MV-4-11 (cell line): ENCODE results near the gene SSX5.
"Not testable (repeated sequence)": the region's sequence is repeated elsewhere in the genome, so short reads cannot be mapped to it uniquely, and the experiment has no call there.

Experiments
- DNase-seq: peaks from one replicate; lab custom pipeline; 2025; lab: John Stamatoyannopoulos, UW

SSX5 gene

DNA sequence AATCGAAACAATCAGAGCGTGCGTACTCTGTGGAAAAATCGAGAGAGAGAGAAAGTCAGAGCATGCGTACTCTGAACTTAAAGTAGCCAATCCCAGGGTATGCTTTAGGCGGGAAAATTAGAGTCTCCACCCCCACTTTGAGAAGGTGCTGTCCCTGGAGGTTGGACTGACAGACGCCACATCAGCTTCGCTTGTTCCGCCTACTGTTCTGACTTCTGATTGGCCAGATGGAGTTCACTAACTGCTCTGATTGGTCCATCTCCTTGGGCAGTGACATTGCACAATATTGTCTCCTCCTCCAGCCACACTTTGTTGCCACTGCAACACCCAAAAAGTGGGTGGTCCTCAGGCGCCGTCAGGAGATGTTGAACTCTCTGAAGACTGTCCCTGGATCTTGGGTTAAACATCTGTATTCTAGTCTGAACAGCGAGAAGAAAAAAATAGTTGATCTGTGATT is at the start of gene SSX5:
Gene SSX5 (minus strand): TSS at position 51 of the 457 bp plus-strand sequence. CDS start 1,437 bp downstream, outside the sequence.
- no peak for DNase-seq

DNA sequence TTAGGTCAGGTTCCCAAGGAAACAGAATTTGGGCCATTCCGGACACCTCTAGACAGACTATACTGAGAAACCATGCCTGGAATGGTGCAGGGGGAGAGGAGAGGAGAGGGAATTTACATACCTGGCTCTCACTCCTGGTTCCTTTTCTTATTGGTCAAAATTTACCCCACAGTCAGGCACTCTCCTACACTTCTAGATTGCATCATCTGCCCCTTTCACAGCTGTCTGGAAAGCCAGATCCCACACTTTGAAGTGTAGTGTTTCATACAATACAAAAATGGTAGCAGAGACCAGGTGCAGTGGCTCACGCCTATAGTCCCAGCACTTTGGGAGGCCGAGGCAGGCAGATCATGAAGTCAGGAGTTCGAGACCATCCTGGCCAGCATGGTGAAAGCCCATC is 27.6 kb upstream of the SSX5 start:
- not testable (repeated sequence) for DNase-seq

DNA sequence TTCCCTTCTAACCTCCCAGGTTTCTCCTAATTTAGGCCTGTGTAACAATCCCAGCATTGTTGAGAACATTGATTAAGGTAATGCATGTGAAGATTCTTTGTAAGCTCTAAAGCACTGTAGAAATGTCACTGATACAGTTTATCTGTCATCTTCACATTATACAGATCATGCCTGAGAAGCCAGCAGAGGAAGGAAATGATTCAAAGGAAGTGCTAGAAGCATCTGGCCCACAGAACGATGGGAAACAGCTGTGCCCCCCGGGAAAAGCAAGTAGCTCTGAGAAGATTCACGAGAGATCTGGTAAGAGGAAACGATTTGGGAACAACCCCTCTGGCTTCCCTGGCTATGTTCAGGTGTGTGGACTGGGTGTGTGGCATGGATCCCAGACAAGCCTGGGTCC is 17.7 kb upstream of the SSX5 start:
- DNase-seq = not testable (repeated sequence)

- not testable (repeated sequence) for DNase-seq
These were observed 6.6 kb downstream of the SSX5 start for GRCh38 chrX:48190024-48190423.

GRCh38 chrX:48181882-48182281 is 14.7 kb downstream of the SSX5 start:
- not testable (repeated sequence) for DNase-seq

- no peak for DNase-seq
These were observed 15.8 kb downstream of the SSX5 start for GRCh38 chrX:48180811-48181210.

- DNase-seq = no peak
These were observed 16.9 kb downstream of the SSX5 start for GRCh38 chrX:48179691-48180090.

DNA sequence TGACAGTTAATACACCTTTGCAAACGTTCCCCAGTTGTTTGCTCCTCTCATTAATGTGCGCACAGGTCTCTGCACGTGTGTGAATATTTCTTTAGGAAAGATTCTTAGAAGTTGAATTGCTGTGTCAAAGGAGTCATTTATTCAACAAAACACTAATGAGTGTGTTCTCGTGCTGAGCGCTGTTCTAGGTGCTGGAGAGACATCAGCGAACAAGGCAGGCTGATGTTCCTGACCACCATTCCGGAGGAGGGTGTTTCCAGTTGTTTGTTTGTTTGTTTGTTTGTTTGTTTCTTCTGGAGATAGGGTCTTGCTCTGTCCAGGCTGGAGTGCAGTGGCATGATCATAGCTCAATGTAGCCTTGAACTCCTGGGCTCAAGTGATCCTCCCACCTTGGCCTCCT is 30.3 kb downstream of the SSX5 start:
- not testable (repeated sequence) for DNase-seq

DNA sequence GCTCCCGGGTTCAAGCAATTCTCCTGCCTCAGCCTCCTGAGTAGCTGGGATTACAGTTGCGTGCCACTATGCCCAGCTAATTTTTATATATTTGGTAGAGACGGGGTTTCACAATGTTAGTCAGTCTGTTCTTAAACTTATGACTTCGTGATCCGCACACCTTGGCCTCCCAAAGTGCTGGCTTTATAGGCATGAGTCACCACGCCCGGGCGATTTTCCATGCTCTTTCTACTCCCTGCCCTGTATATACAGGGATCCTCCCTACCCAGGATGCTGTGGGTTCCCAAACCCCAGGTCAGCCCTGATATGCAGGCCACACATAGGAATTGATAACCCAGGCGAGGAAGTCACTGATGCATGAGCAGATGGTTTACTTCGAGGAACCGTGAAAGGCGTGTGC is 31.4 kb downstream of the SSX5 start:
- DNase-seq = no peak

DNA sequence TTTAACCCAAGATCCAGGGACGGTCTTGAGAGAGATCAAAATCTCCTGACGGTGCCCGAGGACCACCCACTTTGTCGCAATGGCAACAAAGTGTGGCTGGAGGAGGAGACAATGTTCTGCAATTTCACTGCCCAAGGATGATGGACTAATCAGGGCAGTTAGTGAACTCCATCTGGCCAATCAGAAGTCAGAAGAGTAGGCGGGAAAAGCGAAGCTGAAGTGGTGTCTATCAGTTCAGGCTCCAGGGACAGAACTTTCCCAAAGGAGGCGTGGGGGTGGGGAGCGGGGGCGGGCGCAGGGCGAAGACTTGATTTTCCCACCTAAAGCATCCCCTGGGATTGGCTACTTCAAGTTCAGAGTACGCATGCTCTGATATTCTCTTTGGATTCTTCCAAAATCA is 40.6 kb downstream of the SSX5 start:
- DNase-seq = no peak

- no peak for DNase-seq
These were observed 41.8 kb downstream of the SSX5 start for GRCh38 chrX:48154796-48155195.

- no peak for DNase-seq
These were observed 42.8 kb downstream of the SSX5 start for GRCh38 chrX:48153769-48154168.

GRCh38 chrX:48142697-48143096 is 53.9 kb downstream of the SSX5 start:
- DNase-seq = not testable (repeated sequence)

- DNase-seq = not testable (repeated sequence)
These were observed 54.6 kb downstream of the SSX5 start for GRCh38 chrX:48141810-48142508.

GRCh38 chrX:48139076-48139475 is 57.5 kb downstream of the SSX5 start:
- DNase-seq = not testable (repeated sequence)
